ENCODE measurements around the gene SLC17A2.

Gene SLC17A2

GRCh38 chr6:25918083-25918683, 12.3 kb downstream of the SLC17A2 start:
- DNase-seq = no peak

- no peak for DNase-seq
These were observed 13.6 kb downstream of the SLC17A2 start for GRCh38 chr6:25916789-25917490.

- no peak for DNase-seq
These were observed 14.2 kb downstream of the SLC17A2 start for GRCh38 chr6:25916330-25916729.

- no peak for DNase-seq
These were observed 16.8 kb downstream of the SLC17A2 start for GRCh38 chr6:25913741-25914140.

DNA sequence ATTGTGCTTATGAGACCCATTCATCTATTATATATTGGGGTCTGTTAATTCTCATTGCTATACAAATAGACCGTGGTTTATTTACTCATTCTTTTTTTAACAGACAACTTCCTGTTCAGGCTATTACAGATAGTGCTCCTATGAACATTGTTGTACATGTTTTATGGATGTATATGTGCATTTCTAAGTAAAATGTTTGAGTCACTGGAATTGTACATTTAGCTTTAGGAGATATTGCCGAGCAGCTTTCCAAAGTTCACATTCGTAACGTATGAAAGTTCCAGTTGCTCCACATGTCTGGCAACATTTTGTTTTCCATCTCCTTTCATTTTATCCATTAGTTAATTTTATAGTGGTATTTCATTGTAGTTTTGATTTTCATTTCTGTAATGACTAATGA, 19.1 kb downstream of the SLC17A2 start:
- no peak for DNase-seq

GRCh38 chr6:25907475-25908014, 22.9 kb downstream of the SLC17A2 start:
- no peak for DNase-seq

DNA sequence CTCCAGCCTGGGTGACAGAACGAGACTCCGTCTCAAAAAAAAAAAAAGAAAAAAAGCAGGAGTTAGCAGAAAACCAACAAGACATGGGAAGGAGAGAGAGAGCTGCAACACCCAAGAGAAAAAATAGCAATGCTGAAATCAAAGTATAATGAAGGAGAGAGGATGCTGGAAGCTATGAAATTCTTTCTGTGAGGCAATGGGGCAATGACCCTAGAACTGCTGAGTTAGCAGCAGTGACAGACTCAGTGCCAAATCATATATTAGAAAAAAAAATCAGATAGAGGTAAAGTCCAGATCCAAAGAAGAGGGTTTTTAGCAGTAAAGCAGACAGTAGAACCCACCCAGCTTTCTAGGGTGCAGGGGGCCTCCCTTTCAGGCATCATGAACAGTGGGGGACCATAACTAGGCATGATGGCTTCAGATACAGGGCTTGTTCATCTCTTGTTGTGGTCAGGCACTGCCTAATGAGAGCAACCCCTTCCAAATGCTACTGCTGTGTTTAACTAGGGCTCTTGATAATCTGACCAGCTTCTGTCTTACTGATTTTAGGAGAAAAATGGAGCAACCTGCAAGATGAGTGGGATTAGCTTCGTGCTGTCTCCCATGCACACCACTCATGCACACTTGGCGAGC, 26.9 kb downstream of the SLC17A2 start:
- no peak for DNase-seq

- DNase-seq = no peak
These were observed 28.4 kb downstream of the SLC17A2 start for GRCh38 chr6:25902071-25902470.

DNA sequence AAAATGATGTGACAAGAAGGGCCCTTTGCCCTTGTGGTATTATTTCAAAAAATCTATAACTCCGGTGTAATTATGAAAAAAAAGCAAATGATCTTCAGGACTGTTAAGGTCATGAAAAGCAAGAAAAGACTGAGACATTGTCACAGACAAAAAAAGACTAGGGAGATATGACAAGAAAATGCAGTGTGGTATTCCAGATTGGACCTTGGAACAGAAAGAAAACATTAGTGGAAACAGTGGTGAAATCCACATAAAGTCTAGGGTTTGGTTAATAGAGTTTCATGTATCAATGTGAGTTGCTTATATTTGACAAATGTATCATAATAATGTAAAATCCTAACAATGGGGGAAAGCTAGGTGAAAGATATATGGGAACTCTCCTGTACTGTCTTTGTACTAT, 29.6 kb downstream of the SLC17A2 start:
- DNase-seq = no peak

- DNase-seq = no peak
These were observed 30.7 kb downstream of the SLC17A2 start for GRCh38 chr6:25899580-25900408.

DNA sequence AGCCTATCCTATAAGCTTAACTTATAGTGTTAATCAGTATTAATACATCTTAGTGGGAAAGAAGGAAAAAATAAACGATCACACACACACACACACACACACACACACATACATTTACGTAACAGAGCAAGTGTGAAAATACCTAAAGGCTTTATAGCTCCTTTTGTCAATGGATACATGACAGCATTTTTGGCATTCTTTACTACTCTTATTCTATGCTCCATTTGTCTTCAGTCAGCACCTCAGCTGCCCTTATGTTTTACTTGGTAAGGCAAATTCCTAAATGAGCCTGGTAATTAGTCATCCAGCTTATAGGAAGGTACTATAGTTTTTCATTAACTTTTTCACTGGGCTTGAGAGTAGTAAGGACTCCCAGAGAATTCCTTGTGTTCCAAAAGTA, 31.4 kb downstream of the SLC17A2 start:
- no peak for DNase-seq

GRCh38 chr6:25898289-25898977, 32.1 kb downstream of the SLC17A2 start:
- DNase-seq = no peak

GRCh38 chr6:25896252-25896651, 34.2 kb downstream of the SLC17A2 start:
- no peak for DNase-seq

DNA sequence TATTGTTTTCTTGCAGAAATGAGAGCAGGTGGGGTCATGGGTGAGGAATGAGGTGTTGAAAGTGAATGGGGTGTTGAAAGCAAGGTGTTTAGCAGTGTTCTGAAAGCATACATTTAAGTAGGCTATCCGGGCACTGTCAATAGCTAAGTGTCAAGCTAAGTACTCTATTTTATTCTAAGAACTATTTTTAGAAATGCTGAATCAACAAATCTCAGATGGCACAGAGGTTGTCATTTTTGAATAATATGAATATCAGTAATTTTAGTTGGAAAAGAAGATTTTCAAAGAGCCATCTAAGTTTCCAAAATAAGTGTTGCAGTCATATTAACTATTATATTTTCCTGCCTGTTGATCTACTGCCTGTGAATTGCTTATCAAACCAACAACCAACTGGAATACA, 34.7 kb downstream of the SLC17A2 start:
- no peak for DNase-seq

DNA sequence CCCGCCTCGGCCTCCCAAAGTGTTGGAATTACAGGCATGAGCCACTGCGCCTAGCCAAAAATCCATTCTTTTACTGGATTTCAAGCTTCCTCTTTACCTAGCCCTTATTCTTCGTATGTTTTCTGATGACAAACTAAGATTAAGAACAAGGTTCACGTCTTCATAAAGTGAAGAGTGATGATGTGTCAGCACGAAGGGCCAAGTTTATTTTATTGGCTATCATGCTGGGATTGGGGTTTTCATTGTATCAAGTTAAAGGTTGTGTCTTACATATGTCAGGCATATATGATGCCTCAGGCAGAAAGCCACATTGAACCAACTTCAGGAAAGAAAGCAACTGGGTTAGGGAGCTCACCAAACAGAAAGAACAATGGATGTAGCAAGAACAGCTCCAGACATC, 36.7 kb downstream of the SLC17A2 start:
- no peak for DNase-seq

DNA sequence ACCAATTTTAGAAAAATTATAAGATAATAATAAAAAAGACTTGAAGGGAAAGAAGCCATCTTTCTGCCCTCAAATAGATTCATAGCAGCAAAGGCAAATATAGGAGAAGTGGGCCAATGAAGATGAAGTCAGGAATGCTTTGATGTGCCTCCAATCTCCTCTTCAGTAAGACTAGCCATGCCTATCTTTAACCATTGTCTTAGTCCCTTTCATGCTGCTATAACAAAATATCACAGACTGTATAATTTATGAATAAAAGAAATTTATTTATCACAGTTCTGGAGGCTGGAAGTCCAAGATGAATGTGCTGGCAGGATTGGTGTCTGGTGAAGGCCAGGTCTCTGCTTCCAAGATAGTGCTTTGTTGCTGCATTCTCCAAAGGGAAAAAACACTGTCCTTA, 37.6 kb downstream of the SLC17A2 start:
- DNase-seq = no peak

DNA sequence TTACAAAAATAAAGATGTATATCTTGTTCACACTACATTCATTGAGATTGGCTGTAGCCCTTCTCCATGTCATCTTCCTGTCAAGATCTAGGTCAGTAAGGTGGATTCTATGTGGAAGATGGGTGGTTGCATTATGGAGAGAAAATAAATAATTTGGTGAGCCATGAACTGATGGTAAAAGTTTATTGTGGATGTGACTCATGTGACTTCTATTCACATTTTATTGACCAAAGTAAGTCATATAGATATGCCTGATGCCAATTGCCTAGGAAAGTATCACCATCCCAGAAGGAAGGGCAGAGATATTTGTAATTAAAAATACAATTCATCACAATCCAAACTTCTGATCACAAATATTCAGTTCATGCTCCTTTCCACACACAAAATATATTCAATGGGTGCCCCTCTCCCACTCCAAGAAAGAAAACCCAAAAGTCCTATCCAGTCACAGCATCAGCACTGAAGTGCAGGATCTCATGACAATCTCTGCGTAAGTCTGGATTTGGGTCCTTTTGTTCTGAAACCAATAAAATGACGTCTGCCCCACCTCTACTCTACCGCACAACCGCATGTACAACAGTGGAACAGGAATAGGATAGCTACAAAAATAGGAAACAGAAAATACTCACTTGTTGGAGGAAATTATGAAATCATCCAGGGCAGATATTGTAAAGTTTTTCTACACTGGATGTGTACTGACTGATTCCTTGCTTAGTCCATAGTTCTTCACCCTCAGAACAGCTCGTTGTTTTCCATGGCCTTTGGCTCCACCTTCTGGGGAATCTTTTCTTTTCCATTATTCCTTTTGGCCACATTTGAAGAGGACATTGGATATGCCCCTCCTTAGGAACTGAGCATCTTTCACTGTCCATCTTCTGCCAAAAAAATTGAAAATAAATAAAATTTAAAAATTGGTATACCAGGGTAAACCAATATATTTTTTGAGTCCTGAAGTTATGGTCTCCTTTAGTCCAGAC, 40.3 kb downstream of the SLC17A2 start:
- no peak for DNase-seq

DNA sequence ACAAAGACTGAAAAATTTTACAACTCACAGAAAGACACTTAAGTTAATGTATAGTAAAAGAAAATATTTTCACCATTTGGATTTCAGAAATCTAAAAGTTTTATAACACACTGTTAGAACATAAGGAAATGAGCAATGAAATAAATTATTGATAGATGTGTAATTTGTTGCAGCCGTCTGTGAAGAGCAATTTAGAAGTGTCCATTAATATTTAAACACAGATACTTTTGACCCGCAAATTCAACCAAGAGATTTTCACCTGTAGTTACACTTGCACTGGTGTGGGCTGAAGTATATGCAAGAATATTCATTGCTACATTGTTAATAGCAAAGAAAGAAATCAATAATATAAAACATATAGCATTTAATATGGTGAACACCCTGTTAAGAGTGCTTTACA, 41.9 kb downstream of the SLC17A2 start:
- no peak for DNase-seq

DNA sequence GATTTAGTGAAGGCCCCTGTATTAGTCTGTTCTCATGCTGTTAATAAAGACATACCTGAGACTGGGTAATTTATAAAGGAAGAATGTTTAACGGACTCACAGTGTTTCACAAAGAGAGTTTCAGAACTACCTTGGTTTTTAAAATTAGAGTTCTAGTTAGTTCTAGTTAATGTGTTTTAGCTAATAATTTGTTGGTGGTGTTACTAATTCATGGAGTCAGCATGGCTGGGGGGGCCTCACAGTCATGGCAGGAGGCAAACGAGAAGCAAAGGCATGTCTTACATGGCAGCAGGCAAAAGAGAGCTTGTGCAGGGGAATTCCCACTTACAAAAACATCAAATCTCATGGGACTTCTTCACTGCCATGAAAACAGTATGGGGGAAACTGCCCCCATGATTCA, 44.4 kb downstream of the SLC17A2 start:
- DNase-seq = no peak

DNA sequence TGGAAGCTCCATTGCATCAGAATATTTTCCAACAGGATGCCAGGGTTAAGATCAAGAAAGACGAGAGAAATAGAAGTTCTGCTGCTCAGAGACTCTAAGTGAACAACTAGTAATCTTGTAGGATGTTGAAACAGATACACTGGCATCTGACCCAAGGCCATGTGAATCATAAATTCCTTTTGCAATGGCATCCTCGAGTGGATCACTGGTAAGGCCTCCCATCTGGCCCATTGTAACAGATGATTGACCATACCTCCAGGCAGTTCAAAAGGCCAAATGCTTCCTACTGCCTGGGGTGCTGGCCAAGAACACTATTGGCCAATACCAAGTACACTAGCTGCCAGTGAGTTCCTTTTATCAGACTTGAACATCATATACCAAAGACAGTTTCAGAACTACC, 46.5 kb downstream of the SLC17A2 start:
- no peak for DNase-seq

- DNase-seq = no peak
These were observed 47.0 kb downstream of the SLC17A2 start for GRCh38 chr6:25883536-25883935.

All from activated naive CD4-positive, alpha-beta T cell treated with anti-CD3 and anti-CD28 coated beads, Interleukin-2, amount 50 U/mL, for 16 hours (primary cell).